HG02642 (cell line): ENCODE results near the gene ROBO1.
"Not testable (repeated sequence)": the region's sequence is repeated elsewhere in the genome, so short reads cannot be mapped to it uniquely, and the experiment has no call there.

Source experiments
- ATAC-seq: cut with Tn5 transposase; IDR thresholded peaks from one replicate; pipeline ENCODE4 v1.9.1; 2021; ENCODE audit warnings: mild to moderate bottlenecking; ENCODE audit not compliant: unreplicated experiment, poor library complexity

The ROBO1 gene

DNA sequence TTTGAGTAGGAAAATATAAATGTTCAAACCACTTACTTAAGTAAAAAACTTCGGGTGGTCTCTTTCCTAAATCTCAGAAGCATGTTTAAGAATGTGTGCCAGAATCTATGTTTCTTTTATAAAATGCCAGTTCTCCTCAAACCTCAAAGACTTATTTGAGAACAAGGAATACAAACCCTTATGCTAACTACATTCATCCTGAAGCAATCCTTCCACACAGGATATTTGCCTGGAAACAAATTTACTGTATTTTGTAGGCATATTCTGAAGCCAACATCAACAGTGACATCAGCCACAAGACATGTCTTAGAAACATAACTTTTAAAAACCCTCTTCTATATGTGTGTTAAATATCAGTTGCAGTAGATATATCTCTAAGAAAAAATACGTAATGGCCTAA is 1077.0 kb downstream of the ROBO1 start:
- no peak for ATAC-seq

DNA sequence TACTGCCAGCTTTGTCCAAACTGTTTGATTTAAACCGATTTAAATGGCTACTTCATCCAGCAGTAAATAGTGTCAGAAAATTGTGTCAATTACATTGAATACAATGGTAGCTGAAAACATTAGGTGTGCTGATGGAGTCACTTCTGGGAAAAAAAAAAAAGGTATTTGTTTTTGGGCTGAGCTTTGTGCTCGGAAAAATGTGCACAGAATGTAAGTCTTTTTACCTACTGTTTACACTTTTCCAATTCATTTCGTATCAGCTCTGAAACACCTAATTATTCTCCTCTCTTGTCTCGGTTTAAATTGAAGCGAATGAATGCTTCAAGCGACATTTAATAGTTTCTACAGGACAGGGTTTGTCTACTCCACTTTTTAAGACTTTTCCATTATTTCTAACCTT is 1078.4 kb downstream of the ROBO1 start:
- no peak for ATAC-seq

DNA sequence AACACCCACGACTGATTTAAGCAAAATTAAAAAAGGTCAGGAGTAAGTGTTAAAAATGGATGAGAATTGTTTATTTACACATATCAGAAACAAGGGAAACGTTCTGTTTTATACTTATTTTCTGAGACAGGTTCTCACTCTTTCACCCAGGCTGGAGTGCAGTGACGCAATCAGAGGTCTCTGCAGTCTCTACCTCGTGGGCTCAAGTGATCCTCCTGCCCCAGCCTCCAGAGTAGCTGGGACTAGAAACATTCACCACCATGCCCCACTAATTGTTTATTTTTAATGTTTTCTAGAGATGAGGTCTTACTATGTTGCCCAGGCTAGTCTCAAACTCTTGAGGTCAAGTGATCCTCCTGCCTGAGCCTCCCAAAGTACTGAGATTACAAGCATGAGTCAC is 1080.3 kb downstream of the ROBO1 start:
- no peak for ATAC-seq

DNA sequence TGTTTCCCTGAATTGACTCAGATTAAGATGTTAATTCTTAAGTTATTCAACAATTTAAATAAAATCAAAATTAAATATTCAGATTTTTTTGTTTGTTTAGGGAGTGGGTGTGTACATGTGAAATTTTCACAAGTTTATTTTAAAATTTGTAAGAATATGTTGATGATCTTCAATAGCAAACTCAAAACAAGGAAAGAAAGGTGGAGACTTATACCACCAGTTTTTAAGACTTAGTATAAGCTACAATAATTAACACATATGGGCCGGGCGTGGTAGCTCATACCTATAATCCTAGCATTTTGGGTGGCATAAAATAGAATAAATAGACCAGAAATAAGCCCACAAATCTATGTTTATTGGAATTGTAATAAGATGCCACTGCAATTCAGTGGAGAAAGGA is 1084.5 kb downstream of the ROBO1 start:
- ATAC-seq, result no peak

DNA sequence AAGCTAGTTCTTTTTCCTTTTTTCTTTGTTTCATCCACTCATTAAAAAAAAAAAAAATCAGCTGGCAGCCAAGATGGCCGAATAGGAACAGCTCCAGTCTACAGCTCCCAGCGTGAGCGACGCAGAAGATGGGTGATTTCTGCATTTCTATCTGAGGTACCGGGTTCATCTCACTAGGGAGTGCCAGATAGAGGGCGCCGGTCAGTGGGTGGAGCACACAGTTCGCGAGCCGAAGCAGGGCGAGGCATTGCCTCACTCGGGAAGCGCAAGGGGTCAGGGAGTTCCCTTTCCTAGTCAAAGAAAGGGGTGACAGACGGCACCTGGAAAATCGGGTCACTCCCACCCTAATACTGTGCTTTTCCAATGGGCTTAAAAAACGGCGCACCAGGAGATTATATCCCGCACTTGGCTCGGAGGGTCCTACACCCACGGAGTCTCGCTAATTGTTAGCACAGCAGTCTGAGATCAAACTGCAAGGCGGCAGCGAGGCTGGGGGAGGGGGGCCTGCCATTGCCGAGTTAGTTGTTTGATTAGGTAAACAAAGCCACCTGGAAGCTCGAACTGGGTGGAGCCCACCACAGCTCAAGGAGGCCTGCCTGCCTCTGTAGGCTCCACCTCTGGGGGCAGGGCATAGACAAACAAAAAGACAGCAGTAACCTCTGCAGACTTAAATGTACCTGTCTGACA is 1092.5 kb downstream of the ROBO1 start:
- ATAC-seq, result not testable (repeated sequence)

DNA sequence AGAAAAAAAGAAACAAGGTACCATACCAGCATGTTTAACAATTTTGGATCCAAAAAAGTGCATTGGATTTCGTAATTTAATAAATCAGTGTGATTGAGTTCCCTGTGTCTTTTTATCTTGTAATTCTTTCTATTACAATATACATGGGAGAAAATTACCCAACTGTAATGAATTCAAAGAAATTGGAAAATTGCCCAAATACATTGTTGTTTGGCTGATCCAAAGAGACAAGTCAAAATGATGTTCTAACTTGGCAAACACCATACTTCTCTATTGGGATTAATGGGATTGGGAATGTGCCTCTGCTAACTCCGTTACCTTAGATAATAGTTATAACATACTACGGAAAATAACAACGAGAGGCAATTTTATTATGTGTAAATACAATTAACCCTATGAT is 1097.1 kb downstream of the ROBO1 start:
- ATAC-seq, result no peak

DNA sequence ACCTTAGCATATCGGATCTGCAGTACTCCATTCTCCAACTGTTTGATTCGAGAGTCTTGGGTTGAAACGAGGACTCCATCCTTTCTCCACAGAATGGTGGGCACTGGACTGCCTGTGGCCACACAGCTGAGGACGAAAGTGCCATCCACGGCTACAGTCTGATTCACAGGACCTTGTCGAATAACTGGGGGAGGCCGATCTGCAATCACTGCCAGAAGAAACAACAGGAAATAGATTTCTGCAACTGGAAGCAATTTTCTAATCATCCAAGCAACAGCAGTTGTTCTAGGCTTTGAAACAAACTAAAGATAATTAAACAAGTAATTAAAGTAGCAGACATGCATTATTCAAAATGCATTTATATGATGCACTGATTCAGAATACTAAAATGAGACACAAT is 1097.7 kb downstream of the ROBO1 start:
- ATAC-seq, result no peak

DNA sequence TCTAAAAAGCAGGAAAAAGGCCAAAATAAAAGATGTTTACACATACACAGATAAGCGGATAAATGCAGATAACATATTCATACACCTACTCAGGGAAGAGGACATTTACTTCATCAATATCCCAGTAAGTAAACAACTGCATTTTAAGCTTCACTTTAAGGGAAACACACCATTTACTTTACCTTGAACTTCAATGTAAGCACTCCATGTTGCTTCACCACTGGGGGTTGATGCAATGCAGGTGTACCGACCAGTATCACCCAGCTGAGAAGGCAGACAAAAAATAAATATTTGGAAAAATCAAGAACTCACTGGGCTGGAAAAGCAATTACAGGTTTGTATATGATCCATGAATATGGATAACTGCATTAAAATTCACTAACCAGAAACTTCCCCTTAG is 1099.5 kb downstream of the ROBO1 start:
- ATAC-seq, result no peak

DNA sequence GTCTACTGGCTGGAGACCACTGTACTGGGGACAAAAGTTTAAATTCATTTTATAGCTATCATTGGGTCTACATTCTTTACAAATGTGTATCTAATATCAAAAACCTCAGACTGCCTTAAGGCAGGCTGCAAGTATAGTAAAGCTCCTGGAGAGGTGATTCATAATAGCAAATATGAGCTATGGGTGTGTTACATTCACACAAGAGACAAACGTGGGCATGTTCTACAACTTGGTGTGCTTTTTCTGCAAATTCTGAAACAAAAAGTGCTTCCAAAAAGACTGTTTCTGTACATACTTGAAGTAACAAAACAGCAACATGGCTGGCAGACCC is 1101.4 kb downstream of the ROBO1 start:
- no peak for ATAC-seq

DNA sequence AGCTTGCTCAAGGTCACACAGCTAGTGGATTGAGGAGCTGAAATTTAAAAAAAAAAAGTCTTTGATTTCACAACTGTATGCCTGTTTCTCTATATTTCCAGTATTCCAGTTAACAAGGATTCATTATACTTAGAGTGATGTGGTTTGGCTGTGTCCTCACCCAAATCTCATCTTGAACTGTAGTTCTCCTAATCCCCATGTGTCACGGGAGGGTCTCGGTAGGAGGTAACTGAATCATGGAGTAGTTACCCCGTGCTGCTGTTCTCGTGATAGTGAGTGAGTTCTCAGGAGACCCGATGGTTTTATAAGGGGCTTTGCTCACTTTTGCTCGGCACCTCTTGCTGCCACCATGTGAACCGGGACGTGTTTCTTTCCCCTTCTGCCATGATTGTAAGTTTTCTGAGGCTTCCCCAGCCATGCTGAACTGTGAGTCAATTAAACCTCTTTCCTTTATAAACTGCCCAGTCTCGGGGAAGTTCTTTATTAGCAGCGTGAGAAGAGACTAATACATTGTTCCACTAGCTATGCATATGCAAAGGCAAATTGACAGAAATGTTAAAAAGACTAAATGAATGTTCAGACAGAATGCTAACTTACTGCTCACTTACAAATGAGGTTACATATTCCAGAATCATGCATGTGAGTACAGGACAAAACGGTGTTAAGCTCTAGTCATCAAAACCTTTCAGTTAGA is 1101.9 kb downstream of the ROBO1 start:
- no peak for ATAC-seq

DNA sequence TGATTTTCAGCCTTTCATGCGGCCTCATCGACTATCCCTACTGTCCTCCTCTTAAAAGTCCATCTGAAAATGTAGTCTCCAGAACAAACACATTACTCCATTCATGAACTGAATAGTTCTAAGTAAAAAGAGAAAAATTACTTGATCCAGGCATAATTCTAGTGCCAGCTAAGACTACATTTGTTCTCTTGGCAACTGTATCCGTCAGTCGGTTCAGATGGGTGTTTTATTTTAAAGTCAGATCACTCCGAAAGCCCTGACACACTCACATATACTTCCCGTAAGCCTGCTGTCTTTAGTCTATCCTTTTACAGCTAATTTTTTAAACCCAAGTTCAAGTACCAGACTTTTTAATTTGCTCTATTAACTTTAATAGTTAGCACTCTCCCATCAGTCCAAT is 1102.7 kb downstream of the ROBO1 start:
- ATAC-seq, result no peak

DNA sequence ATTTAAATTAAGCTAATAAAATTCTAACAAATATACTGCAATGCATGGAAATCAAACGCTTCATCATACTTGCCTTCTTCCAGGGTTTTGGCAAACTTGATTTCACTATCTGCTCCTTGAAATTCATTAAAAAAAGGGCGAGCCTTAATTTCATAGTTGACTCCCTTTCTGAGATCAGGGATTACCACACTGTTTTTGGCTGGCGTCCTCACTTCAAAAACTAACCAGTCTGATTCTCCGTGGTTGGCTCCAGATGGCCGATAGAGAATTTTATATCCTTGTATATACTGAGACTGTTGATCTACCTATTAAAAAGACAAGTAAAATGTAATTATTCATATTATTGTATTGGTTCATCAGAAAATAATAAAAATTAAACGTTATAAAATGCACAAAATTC is 1106.8 kb downstream of the ROBO1 start:
- ATAC-seq, result no peak

DNA sequence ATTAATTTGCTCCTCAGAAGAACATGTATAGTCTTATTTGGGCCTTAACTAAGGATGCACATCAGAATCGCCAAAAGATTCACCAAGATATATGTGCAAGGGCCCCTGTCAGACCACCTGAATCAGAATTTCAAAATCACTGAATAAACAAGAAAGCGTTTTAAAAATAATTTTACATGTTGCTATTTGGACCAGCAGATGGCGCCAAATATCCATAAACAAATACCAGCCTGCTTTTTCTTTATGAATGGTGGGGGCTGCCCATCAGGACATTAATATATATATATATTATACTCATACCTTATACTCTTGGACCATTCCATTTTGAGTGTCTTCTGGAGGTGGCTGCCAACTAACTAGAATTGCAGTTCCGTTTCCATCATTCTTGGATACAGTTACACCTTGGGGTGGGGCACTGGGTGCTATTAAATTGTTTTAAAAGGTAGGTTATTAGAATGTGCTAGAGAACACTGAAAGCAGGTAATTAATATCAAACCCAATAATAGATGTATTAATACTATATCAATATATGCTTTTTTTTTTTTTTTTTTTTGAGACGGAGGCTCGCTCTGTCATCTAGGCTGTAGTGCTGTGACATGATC is 1108.3 kb downstream of the ROBO1 start:
- no peak for ATAC-seq

DNA sequence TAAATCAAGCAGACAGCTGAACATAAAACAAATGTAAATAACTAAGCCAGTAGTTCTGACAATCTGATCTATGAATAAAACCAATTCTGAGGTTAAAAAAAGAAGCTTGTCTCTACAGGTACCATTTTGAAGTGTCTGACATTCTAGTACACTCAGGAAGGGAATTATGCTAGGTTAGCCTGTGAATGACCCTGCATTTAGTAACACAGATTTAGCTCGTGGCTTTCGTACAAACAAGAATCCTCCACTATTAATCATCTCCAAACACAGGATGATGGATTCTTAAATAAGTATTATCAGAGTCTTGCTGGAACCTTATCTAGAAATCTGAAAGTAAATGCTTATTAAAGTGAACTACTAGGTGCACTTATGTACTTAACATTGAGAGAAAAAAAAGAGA is 1120.1 kb downstream of the ROBO1 start:
- ATAC-seq, result no peak

DNA sequence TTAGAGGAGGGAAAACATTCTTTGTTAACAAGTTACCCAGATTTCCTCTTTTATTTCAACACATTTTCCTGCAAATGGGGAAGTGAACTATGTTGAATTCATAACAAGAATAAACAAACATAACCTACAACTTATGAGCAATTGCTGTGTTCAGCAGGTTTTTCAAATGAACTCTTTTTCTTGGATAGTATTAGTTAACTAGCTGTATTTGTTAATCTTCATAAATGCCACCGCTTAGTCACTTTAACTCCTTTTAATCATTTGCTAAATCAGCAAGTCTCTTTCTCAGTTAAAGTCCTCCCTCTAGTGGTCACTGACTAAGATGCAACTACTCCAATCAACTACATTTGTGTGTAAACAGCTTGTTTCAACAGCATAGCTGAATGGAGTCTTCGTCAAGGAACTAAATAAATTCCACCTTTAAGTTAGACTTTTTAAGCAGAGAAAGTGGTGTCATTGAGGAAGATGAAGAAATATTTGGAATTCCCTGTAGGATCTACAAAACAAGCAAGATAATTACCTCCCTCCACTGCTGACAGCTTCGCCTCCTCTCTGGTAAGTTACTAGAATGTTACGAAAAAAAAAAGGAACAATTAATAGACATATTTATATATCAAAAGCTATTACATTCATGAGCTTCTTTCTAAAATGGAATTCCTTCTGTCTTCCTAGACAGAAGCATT is 1122.0 kb downstream of the ROBO1 start:
- peak; percentile 87 for ATAC-seq

DNA sequence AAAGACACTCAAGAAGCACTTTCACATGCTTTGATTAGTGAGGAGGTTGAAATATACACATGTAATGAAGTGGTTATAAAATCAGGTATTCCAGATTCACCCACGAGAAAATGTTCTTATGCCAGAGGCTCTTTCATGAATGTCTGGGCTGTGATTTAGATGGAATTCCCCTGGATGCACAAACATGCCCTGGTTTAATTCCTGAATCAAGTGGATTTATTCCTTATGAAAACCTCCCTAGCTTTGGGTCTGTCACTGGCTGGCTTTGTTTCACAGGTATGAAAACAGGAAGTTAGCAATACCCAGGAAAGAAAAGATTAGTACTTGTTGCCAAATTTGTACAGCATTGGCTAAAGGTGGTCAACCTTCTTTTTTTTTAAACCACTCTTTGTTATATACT is 1123.0 kb downstream of the ROBO1 start:
- ATAC-seq, result no peak

DNA sequence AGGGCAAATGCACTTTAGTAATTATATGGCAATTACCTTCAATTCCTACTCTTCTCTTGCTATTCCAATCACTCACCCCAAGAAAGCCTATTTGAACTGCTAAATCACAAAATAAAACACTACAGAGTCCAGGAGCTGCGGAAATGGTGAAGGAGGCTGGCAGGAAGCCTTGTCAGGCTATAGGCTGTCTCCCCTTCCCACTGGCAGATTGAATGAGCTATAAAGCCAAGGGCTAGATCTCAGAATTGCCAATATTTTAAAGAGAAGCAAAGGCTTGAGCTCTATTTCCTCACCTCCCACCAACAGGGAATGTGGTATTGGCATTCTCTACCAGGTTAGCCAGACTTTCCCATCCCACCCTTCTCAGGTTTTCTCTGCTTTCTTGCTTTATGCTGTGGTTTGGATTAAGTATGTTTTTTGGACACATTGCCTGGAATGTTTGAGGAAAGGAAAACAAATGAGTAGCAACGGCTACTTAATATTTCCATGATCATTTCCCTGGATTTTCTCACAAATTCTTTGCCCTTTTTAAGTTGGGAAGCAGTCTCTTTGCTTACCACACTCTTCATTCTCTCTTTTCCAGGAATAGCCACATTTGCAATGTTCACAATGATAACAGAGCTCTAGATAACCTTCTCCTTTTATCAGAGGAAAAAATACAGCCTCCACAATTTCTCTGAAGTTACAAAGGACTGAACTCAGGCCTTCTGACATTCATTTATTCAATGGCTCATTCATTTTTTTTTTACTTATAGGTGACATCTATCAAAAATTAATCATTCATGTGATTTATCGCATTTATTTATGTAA is 1125.4 kb downstream of the ROBO1 start:
- ATAC-seq, result no peak

DNA sequence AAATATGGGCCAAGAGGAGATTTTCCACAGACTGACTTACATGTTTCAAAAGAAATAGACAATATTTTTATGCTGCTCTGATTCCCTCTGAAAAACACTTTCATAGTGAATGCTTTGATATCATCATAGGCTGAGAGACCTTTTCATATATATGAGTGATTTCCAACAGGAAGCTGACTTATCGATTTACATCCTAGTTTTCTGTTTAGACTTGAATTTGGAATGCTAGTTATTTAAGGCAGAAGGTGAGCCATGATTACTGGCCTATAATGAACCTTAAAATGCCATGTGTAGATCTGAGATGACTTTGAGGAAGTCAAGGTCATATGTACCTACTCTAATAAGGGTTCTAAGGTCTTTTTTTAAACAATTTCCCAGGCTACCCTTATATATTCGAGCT is 1126.1 kb downstream of the ROBO1 start:
- no peak for ATAC-seq

DNA sequence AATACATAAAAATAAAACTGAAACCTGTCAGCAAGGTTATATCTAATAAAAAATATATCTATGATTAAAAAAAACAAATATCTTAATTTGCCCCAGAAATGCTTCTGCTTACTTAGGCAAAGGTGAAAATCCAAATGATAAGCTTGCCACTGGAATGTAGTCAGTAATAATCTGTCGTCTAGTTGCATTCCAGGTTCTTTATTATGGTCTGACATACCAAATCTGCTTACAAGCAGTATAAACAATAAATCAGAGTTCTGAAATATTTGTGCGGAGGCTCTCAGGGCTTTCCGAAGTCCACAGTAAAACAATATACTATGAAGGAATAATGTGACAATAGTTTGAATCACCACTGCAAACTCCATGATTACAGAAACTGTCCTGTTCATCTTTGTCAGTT is 1133.5 kb downstream of the ROBO1 start:
- ATAC-seq, result no peak

DNA sequence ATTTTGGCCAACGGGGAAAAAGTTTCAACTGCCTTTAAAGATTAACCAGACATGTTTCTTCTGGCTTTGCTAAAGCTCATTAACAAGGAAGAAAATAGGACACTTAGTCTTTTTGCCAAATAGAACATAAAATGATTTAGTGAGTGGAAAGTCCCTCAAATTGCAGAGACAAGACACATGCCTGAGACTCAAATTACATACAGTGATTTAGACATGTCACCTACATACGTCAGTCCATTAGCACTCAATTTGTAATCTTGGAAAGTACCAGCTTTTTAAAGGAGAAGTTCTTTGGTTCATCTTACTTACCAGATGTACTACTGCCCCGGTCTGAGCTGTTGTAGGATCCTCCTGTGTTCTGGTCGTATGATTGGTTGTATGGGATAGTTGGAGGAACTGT is 1134.2 kb downstream of the ROBO1 start:
- no peak for ATAC-seq
